GM21515 (cell line): ENCODE results near the gene PCDHA9.
"Not testable (repeated sequence)": the region's sequence is repeated elsewhere in the genome, so short reads cannot be mapped to it uniquely, and the experiment has no call there.

Experiments
- ATAC-seq: cut with Tn5 transposase; IDR thresholded peaks from one replicate; pipeline ENCODE4 v1.9.1; 2021; ENCODE audit not compliant: unreplicated experiment

The PCDHA9 gene, protein sequence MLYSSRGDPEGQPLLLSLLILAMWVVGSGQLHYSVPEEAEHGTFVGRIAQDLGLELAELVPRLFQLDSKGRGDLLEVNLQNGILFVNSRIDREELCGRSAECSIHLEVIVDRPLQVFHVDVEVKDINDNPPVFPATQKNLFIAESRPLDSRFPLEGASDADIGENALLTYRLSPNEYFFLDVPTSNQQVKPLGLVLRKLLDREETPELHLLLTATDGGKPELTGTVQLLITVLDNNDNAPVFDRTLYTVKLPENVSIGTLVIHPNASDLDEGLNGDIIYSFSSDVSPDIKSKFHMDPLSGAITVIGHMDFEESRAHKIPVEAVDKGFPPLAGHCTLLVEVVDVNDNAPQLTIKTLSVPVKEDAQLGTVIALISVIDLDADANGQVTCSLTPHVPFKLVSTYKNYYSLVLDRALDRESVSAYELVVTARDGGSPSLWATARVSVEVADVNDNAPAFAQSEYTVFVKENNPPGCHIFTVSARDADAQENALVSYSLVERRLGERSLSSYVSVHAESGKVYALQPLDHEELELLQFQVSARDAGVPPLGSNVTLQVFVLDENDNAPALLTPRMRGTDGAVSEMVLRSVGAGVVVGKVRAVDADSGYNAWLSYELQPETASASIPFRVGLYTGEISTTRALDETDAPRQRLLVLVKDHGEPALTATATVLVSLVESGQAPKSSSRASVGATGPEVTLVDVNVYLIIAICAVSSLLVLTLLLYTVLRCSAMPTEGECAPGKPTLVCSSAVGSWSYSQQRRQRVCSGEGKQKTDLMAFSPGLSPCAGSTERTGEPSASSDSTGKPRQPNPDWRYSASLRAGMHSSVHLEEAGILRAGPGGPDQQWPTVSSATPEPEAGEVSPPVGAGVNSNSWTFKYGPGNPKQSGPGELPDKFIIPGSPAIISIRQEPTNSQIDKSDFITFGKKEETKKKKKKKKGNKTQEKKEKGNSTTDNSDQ

DNA sequence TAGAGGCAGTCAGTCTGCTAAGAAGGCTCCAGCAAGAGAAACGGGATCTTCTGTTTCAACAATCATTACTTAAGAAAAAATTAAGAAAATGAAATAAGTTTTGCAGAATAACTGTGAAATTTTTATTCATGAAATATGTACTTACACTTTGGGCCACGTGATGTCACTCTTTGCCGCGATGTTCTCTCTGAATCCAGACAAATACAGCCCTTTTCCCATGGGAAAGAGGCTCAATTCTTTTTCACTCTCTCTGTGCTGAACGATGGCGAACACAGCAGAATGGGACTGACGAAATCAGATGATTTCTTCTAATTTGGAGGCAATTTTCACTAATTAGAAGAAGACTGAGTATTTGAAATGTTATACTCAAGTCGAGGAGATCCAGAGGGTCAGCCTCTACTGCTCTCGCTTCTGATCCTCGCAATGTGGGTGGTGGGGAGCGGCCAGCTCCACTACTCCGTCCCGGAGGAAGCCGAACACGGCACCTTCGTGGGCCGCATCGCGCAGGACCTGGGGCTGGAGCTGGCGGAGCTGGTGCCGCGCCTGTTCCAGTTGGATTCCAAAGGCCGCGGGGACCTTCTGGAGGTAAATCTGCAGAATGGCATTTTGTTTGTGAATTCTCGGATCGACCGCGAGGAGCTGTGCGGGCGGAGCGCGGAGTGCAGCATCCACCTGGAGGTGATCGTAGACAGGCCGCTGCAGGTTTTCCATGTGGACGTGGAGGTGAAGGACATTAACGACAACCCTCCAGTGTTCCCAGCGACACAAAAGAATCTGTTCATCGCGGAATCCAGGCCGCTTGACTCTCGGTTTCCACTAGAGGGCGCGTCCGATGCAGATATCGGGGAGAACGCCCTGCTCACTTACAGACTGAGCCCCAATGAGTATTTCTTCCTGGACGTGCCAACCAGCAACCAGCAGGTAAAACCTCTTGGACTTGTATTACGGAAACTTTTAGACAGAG is at the start of gene PCDHA9:
PCDHA9 (plus strand) TSS at position 244 of the 964 bp plus-strand sequence; CDS start at position 358, 114 bp downstream.
- ATAC-seq: not testable (repeated sequence)

DNA sequence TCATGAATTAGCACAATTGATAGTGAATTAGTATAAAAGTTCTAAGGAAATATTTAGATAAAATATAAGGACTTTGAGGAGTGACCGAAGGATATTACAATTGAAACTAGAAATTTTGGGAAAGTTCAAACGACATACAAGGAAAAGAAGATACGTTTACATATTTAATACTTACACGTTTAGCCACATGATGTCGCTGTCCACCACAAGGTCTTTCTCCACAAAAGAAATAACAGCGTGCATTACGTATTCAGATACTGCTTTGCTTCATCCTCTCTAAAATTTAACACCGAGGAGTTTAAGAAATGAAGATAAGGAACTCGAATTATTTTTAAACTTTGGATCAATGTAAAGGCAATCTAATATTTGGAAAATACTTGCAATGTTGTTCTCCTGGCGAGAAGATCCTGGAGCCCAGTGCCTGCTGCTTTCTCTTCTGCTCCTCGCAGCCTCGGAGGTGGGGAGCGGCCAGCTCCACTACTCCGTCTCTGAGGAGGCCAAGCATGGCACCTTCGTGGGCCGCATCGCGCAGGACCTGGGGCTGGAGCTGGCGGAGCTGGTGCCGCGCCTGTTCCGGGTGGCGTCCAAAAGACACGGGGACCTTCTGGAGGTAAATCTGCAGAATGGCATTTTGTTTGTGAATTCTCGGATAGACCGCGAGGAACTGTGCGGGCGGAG is 47.2 kb upstream of the PCDHA9 start, which contains the start of gene PCDHA3:
PCDHA3 (plus strand) TSS at position 242 of the 678 bp plus-strand sequence.
- no peak for ATAC-seq

DNA sequence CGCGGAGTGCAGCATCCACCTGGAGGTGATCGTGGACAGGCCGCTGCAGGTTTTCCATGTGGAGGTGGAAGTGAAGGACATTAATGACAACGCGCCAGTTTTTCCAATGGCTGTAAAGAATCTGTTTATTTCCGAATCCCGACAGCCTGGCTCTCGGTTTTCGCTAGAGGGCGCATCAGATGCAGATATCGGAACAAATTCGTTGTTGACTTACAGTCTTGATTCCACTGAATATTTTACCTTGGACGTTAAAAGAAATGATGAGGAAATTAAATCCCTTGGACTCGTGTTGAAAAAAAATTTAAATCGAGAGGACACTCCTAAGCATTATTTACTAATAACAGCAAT is 46.7 kb upstream of the PCDHA9 start:
- ATAC-seq: no peak

DNA sequence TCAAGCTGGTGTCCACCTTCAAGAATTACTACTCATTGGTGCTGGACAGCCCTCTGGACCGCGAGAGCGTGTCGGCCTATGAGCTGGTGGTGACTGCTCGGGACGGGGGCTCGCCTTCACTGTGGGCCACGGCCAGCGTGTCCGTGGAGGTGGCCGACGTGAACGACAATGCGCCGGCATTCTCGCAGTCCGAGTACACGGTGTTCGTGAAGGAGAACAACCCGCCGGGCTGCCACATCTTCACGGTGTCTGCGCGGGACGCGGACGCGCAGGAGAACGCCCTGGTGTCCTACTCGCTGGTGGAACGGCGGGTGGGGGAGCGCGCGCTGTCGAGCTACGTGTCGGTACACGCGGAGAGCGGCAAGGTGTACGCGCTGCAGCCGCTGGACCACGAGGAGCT is 45.8 kb upstream of the PCDHA9 start:
- ATAC-seq: not testable (repeated sequence)

DNA sequence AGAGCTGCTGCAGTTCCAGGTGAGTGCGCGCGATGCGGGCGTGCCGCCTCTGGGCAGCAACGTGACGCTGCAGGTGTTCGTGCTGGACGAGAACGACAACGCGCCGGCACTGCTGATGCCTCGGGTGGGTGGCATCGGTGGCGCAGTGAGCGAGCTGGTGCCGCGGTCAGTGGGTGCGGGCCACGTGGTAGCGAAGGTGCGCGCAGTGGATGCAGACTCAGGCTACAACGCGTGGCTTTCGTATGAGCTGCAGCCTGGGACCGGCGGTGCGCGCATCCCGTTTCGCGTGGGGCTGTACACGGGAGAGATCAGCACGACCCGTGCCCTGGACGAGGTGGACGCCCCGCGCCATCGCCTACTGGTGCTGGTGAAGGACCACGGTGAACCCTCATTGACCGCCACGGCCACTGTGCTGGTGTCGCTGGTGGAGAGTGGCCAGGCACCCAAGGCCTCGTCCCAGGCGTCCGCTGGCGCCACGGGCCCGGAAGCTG is 45.4 kb upstream of the PCDHA9 start:
- ATAC-seq: no peak

DNA sequence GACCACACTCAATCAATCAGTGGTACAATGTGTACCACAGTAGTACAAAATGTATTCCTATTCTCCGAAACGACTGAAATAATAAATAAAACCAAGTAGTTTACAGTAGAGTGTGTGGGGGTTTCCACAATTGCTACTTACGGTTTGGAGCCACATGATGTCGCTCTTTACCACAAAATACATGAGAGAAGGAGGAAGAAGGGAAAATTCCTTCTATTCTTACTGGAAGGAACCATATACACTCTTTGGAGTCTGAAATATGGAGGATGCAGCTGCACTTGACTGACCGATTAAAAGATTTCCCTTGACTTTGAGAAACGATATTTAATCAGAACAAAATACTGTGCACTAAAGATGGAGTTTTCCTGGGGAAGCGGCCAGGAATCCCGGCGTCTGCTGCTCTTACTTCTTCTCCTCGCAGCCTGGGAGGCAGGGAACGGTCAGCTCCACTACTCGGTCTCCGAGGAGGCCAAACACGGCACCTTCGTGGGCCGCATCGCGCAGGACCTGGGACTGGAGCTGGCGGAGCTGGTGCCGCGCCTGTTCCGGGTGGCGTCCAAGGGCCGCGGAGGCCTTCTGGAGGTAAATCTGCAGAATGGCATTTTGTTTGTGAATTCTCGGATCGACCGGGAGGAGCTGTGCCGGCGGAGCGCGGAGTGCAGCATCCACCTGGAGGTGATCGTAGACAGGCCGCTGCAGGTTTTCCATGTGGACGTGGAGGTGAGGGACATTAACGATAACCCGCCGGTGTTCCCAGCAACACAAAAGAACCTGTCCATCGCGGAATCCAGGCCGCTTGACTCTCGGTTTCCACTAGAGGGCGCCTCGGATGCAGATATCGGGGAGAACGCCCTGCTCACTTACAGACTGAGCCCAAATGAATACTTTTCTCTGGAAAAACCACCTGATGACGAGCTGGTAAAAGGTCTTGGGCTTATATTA is 41.1 kb upstream of the PCDHA9 start, which contains the start of gene PCDHA4:
PCDHA4 (plus strand) TSS at position 235 of the 942 bp plus-strand sequence.
- no peak for ATAC-seq

DNA sequence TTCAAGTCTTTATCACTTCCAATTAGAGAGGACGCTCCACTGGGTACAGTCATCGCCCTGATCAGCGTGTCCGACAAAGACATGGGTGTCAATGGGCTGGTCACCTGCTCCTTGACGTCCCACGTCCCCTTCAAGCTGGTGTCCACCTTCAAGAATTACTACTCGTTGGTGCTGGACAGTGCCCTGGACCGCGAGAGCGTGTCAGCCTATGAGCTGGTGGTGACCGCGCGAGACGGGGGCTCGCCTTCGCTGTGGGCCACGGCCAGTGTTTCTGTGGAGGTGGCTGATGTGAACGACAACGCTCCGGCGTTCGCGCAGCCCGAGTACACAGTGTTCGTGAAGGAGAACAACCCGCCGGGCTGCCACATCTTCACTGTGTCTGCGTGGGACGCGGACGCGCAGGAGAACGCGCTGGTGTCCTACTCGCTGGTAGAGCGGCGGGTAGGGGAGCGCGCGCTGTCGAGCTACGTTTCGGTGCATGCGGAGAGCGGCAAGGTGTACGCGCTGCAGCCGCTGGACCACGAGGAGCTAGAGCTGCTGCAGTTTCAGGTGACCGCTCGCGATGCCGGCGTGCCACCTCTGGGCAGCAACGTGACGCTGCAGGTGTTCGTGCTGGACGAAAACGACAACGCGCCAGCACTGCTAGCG is 39.8 kb upstream of the PCDHA9 start:
- not testable (repeated sequence) for ATAC-seq

DNA sequence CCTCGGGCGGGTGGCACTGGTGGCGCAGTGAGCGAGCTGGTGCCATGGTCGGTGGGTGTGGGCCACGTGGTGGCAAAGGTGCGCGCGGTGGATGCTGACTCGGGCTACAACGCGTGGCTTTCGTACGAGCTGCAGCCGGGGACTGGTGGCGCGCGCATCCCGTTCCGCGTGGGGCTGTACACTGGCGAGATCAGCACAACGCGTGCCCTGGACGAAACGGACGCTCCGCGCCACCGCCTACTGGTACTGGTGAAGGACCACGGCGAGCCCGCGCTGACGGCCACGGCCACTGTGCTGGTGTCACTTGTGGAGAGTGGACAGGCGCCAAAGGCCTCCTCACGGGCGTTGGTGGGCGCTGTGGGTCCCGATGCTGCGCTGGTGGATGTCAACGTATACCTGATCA is 39.3 kb upstream of the PCDHA9 start:
- ATAC-seq: no peak

DNA sequence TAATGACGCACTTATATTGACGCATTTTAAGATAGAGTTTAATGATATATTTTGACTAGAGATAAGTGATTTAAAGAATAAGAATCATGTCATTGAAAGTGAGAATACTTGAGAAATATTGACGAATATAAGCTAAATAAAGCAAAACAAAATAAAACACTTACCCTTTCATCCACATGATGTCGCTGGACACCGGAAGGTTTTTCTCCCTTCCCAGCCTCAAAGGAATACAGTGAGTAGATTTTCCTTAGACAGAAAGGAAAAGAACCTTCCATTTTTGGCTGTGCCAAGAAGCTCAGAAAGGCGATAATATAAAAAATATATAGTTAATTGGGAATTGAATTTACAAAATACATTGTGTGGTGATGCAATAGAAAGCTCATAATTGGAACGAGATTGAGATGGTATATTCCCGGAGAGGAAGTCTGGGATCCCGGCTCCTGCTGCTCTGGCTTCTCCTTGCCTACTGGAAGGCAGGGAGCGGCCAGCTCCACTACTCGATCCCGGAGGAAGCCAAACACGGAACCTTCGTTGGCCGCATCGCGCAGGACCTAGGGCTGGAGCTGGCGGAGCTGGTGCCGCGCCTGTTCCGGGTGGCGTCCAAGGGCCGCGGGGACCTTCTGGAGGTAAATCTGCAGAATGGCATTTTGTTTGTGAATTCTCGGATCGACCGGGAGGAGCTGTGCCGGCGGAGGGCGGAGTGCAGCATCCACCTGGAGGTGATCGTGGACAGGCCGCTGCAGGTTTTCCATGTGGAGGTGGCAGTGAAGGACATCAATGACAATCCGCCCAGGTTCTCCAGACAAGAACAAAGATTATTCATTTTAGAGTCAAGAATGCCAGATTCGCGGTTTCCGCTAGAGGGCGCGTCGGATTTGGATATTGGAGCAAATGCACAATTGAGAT is 26.6 kb upstream of the PCDHA9 start, which contains the start of gene PCDHA5:
PCDHA5 (plus strand) TSS at position 239 of the 906 bp plus-strand sequence.
- ATAC-seq: no peak

DNA sequence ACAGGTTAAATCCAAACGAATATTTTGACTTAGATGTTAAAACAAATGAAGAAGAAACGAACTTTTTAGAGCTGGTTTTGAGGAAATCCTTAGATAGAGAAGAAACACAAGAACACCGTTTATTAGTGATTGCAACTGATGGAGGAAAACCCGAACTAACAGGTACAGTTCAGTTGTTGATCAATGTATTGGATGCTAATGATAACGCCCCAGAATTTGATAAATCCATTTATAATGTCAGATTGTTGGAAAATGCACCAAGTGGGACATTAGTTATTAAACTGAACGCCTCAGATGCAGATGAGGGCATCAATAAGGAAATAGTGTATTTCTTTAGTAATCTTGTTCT is 25.9 kb upstream of the PCDHA9 start:
- ATAC-seq: no peak

DNA sequence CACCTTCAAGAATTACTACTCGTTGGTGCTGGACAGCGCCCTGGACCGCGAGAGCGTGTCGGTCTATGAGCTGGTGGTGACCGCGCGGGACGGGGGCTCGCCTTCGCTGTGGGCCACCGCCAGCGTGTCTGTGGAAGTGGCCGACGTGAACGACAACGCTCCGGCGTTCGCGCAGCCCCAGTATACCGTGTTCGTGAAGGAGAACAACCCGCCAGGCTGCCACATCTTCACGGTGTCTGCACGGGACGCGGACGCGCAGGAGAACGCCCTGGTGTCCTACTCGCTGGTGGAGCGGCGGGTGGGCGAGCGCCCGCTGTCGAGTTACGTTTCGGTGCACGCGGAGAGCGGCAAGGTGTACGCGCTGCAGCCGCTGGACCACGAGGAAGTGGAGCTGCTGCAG is 25.2 kb upstream of the PCDHA9 start:
- not testable (repeated sequence) for ATAC-seq

DNA sequence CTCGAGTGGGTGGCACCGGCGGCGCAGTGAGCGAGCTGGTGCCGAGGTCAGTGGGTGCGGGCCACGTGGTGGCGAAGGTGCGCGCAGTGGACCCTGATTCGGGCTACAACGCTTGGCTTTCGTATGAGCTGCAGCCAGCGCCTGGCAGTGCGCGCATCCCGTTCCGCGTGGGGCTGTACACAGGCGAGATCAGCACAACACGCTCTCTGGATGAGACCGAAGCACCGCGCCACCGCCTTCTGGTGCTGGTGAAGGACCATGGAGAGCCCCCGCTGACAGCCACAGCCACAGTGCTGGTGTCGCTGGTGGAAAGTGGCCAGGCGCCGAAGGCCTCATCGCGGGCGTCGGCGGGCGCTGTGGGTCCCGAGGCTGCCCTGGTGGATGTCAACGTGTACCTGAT is 24.7 kb upstream of the PCDHA9 start:
- ATAC-seq: no peak

DNA sequence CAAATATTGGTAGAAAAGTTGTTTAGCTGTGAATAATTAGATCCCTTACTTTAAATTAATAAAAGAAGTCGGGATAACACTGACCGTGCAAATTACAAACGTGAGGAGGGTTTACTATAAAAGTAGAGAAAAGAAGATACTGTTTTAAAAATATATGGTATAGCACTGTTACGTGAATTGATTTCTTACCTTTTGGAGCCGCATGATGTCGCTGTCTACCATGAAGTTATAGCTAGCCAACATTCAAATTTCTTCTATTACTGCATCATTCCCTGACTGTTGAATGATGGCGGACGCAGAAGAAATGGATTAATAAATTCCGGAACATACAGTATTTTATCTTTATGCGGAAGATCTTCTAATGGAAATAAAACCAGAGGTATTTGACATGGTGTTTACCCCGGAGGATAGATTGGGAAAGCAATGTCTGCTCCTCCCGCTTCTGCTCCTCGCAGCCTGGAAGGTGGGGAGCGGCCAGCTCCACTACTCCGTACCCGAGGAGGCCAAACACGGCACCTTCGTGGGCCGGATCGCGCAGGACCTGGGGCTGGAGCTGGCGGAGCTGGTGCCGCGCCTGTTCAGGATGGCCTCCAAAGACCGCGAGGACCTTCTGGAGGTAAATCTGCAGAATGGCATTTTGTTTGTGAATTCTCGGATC is 20.3 kb upstream of the PCDHA9 start, which contains the start of gene PCDHA6:
PCDHA6 (plus strand) TSS at position 257 of the 658 bp plus-strand sequence; CDS start at position 389, 132 bp downstream.
- no peak for ATAC-seq

DNA sequence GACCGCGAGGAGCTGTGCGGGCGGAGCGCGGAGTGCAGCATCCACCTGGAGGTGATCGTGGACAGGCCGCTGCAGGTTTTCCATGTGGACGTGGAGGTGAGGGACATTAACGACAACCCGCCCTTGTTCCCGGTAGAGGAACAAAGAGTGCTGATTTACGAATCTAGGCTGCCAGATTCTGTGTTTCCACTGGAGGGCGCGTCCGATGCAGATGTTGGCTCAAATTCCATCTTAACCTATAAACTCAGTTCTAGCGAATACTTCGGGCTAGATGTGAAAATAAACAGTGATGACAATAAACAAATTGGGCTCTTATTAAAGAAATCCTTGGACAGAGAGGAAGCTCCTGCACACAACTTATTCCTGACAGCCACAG is 19.8 kb upstream of the PCDHA9 start:
- no peak for ATAC-seq

DNA sequence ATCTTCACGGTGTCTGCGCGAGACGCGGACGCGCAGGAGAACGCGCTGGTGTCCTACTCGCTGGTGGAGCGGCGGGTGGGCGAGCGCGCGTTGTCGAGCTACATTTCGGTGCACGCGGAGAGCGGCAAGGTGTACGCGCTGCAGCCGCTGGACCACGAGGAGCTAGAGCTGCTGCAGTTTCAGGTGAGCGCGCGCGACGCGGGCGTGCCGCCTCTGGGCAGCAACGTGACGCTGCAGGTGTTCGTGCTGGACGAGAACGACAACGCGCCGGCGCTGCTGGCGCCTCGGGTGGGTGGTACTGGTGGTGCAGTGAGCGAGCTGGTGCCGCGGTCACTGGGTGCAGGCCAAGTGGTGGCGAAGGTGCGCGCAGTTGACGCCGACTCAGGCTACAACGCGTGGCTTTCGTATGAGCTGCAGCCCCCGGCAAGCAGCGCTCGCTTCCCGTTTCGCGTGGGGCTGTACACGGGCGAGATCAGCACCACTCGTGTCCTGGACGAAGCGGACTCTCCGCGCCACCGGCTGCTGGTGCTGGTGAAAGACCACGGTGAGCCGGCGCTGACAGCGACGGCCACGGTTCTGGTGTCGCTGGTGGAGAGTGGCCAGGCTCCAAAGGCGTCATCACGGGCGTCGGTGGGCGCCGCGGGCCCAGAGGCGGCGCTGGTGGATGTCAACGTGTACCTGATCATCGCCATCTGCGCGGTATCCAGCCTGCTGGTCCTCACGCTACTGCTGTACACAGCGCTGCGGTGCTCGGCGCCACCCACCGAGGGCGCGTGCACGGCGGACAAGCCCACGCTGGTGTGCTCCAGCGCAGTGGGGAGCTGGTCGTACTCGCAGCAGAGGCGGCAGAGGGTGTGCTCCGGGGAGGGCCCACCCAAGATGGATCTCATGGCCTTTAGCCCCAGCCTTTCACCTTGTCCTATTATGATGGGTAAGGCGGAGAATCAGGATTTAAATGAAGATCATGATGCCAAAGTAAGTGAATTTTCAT is 18.4 kb upstream of the PCDHA9 start:
- not testable (repeated sequence) for ATAC-seq
